DND-41 (cell line): Measurements from ENCODE around the gene ZNF256.

Source experiments
- ATAC-seq: fragments of 200-7000 bp; cut with Tn5 transposase; 3 replicates; pipeline ENCODE4 v1.9.1; 2021; ENCODE audit warnings: low read depth; ENCODE audit not compliant: insufficient read depth
- DNase-seq: peaks from one replicate; pipeline ENCODE4 v3.0.0-alpha.2; 2020
- H2AFZ ChIP-seq: 2 replicates; pipeline ENCODE4 v1.6.0; 2012; ENCODE audit warnings: low read depth, low read length
- H3K27ac ChIP-seq: 2 replicates; pipeline ENCODE4 v1.5.1; 2012; ENCODE audit warnings: low read length, inconsistent platforms
- H3K27me3 ChIP-seq: fragments of 200-600 bp; sonication (generic); 2 replicates; pipeline ENCODE4 v1.6.0; 2012; ENCODE audit warnings: low read length, mild to moderate bottlenecking, inconsistent platforms; ENCODE audit not compliant: insufficient read depth, poor library complexity
- H3K36me3 ChIP-seq: 2 replicates; pipeline ENCODE4 v1.5.1; 2012; ENCODE audit warnings: low read length, inconsistent platforms; ENCODE audit not compliant: insufficient read depth
- H3K4me1 ChIP-seq: 2 replicates; pipeline ENCODE4 v1.5.1; 2012; ENCODE audit warnings: mild to moderate bottlenecking, low read length; ENCODE audit not compliant: insufficient read depth
- H3K4me2 ChIP-seq: 2 replicates; pipeline ENCODE4 v1.6.0; 2012; ENCODE audit warnings: mild to moderate bottlenecking, moderate library complexity, low read length, inconsistent platforms; ENCODE audit not compliant: insufficient read depth
- H3K4me3 ChIP-seq, 2 experiments: fragments of 200-600 bp in 1 of 2; shearing (Covaris generic) in 1 of 2; 2 replicates each; pipeline ENCODE4 v1.5.1; 2012 to 2016; ENCODE audit warnings: inconsistent platforms in 2 of 2, low read length in 2 of 2, mild to moderate bottlenecking in 2 of 2, low read depth in 1 of 2, moderate library complexity in 1 of 2
- H3K79me2 ChIP-seq: 2 replicates; pipeline ENCODE4 v1.6.0; 2012; ENCODE audit warnings: low read length, inconsistent platforms; ENCODE audit not compliant: insufficient read depth
- H3K9ac ChIP-seq: 2 replicates; pipeline ENCODE4 v1.6.0; 2012; ENCODE audit warnings: low read depth, mild to moderate bottlenecking, inconsistent platforms, low read length, moderate library complexity
- H3K9me3 ChIP-seq: 2 replicates; pipeline ENCODE4 v1.5.1; 2012; ENCODE audit warnings: low read length, moderate library complexity, mild to moderate bottlenecking, inconsistent platforms; ENCODE audit not compliant: insufficient read depth, severe bottlenecking
- H4K20me1 ChIP-seq: 2 replicates; pipeline ENCODE4 v1.6.0; 2012; ENCODE audit warnings: low read length; ENCODE audit not compliant: insufficient read depth
- EZH2 ChIP-seq: IDR thresholded peaks from 3 replicates; pipeline ENCODE4 v1.6.1; 2012; ENCODE audit warnings: borderline replicate concordance, low read depth, mild to moderate bottlenecking, moderate library complexity, low read length, inconsistent platforms; ENCODE audit not compliant: severe bottlenecking
- TF ChIP-seq, protein P1 (sequence below): IDR thresholded peaks from 2 replicates; pipeline ENCODE4 v1.5.1; 2012; ENCODE audit warnings: borderline replicate concordance, low read length, moderate library complexity, mild to moderate bottlenecking; ENCODE audit not compliant: poor library complexity, severe bottlenecking; ENCODE audit errors: extremely low read depth

Gene ZNF256

GRCh38 chr19:57949702-57950101 is 2.2 kb upstream of the ZNF256 start:
- peaks cover 35% of the 10 kb centered on the region for H3K79me2 ChIP-seq
- H3K4me3 ChIP-seq = no peak overlapping the region
- H3K4me1 ChIP-seq = peaks cover 30% of the 10 kb centered on the region
- H3K27ac ChIP-seq = no peak overlapping the region
- no peak for DNase-seq
- TF ChIP-seq, protein P1, sequence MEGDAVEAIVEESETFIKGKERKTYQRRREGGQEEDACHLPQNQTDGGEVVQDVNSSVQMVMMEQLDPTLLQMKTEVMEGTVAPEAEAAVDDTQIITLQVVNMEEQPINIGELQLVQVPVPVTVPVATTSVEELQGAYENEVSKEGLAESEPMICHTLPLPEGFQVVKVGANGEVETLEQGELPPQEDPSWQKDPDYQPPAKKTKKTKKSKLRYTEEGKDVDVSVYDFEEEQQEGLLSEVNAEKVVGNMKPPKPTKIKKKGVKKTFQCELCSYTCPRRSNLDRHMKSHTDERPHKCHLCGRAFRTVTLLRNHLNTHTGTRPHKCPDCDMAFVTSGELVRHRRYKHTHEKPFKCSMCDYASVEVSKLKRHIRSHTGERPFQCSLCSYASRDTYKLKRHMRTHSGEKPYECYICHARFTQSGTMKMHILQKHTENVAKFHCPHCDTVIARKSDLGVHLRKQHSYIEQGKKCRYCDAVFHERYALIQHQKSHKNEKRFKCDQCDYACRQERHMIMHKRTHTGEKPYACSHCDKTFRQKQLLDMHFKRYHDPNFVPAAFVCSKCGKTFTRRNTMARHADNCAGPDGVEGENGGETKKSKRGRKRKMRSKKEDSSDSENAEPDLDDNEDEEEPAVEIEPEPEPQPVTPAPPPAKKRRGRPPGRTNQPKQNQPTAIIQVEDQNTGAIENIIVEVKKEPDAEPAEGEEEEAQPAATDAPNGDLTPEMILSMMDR = no peak
- TF ChIP-seq EZH2 = no peak
- H3K4me2 ChIP-seq = no peak overlapping the region
- peaks cover 11% of the 10 kb centered on the region for H3K36me3 ChIP-seq
- no peak overlapping the region for H2AFZ ChIP-seq
- no peak for ATAC-seq
- no peaks in the 10 kb centered on the region for H3K27me3 ChIP-seq
- H4K20me1 ChIP-seq = peaks cover 7% of the 10 kb centered on the region; the same call in 1 of the 2 replicates
- H3K9ac ChIP-seq = no peak overlapping the region
- peaks cover 8% of the 10 kb centered on the region for H3K9me3 ChIP-seq

GRCh38 chr19:57949296-57949695 is 1.8 kb upstream of the ZNF256 start:
- ATAC-seq (no peak), DNase-seq (no peak)
- H2AFZ ChIP-seq = no peak overlapping the region
- H3K27ac ChIP-seq = no peak overlapping the region
- H3K27me3 ChIP-seq = no peaks in the 10 kb centered on the region
- H3K4me3 ChIP-seq = no peak overlapping the region
- peaks cover 7% of the 10 kb centered on the region; the same call in 1 of the 2 replicates for H4K20me1 ChIP-seq
- no peak for TF ChIP-seq EZH2
- TF ChIP-seq, protein P1 = no peak
- peaks cover 15% of the 10 kb centered on the region for H3K36me3 ChIP-seq
- peaks cover 8% of the 10 kb centered on the region for H3K9me3 ChIP-seq
- peaks cover 30% of the 10 kb centered on the region for H3K4me1 ChIP-seq
- no peak overlapping the region for H3K9ac ChIP-seq
- H3K79me2 ChIP-seq = peaks cover 39% of the 10 kb centered on the region
- H3K4me2 ChIP-seq = no peak overlapping the region

DNA sequence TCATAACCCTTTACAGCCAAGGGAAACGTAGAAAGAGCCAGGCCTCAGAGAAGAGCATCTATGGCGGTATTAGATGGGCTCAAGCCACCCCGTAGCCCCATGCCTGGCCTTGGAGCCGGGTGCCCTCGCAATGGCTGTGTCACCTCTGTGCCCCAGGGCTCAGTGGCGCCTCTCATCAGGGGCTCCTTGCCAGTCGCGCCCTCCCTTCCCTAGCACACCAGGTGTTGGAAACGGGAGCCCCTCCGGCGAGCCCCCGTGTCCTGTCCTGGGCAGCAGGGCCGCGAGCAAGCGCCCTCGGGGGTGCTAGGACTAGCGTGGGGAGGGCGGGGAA is 453 bp downstream of the ZNF256 start:
- Histone ChIP-seq H3K9ac (peak overlapping the region; percentile 77), H2AFZ (peak overlapping the region; percentile 87), H3K4me2 (peak overlapping the region; percentile 93), H3K36me3 (peaks cover 37% of the 10 kb centered on the region), H3K79me2 (peaks cover 61% of the 10 kb centered on the region), H3K9me3 (peaks cover 11% of the 10 kb centered on the region), H3K4me3 (peak overlapping the region; percentile 78 to 85), H3K27me3 (no peaks in the 10 kb centered on the region), H4K20me1 (peaks cover 14% of the 10 kb centered on the region; the same call in 1 of the 2 replicates), H3K4me1 (peaks cover 33% of the 10 kb centered on the region), H3K27ac (peak overlapping the region; percentile 81)
- no peak for DNase-seq
- TF ChIP-seq EZH2 = no peak
- TF ChIP-seq, protein P1 = no peak
- no peak for ATAC-seq

DNA sequence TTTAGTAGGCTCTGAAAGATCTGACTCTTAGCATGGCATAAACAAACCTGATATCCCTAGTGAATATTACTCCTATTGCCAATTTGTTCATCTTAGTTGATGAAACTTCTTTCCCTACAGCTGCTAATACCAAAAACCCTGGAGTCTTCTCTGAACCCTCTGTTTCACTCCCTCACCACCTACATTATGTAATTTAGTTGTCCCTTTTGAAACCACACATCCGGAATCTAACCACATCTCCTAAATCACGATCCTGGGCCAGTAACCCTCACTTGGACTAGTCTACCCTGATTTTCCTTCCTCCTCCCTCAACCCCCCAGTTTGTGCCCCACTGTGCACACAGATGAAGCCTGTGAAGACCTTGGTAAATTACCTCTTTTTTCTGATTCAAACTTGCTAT is 1.2 kb downstream of the ZNF256 start:
- Histone ChIP-seq H3K27ac (peak overlapping the region; percentile 81), H3K9me3 (peaks cover 15% of the 10 kb centered on the region), H3K4me1 (peaks cover 33% of the 10 kb centered on the region), H3K4me2 (peak overlapping the region; percentile 93), H2AFZ (no peak overlapping the region), H3K9ac (peak overlapping the region; percentile 77), H3K36me3 (peaks cover 44% of the 10 kb centered on the region), H4K20me1 (peaks cover 14% of the 10 kb centered on the region; the same call in 1 of the 2 replicates), H3K79me2 (peaks cover 69% of the 10 kb centered on the region), H3K4me3 (peak overlapping the region; percentile 78 to 85; a peak in 3 of 4 replicates), H3K27me3 (no peaks in the 10 kb centered on the region)
- DNase-seq = peak; percentile 10
- ATAC-seq = no peak
- TF ChIP-seq, protein P1 = no peak
- no peak for TF ChIP-seq EZH2
